GM23248 (cell line): ENCODE measurements around the gene AFDN. TPM values are rescaled to one million over a fixed set of nuclear protein-coding genes. Genes with fewer than 3 reads are reported as not detected.

Source experiments
- DNase-seq: peaks from one replicate; pipeline ENCODE4 v3.0.0-alpha.2; 2015
- H2AFZ ChIP-seq: fragments of 200-600 bp; sonication (generic); 2 replicates; pipeline ENCODE4 v1.6.1; 2016; ENCODE audit warnings: antibody characterized with exemption
- H3F3A ChIP-seq: fragments of 200-600 bp; sonication (generic); 2 replicates; pipeline ENCODE4 v1.6.1; 2016; ENCODE audit warnings: mild to moderate bottlenecking, antibody characterized with exemption, mixed run types; ENCODE audit not compliant: insufficient read depth
- H3K27ac ChIP-seq: fragments of 200-600 bp; sonication (generic); 2 replicates; pipeline ENCODE4 v1.5.1; 2016; ENCODE audit warnings: mild to moderate bottlenecking
- H3K27me3 ChIP-seq: fragments of 200-600 bp; sonication (generic); replicated peaks from 2 replicates; pipeline ENCODE4 v1.6.1; 2016; ENCODE audit warnings: mild to moderate bottlenecking; ENCODE audit not compliant: insufficient read depth
- H3K36me3 ChIP-seq: fragments of 200-600 bp; sonication (generic); 2 replicates; pipeline ENCODE4 v1.6.1; 2016; ENCODE audit warnings: low read depth, mild to moderate bottlenecking
- H3K4me1 ChIP-seq: fragments of 200-600 bp; sonication (generic); 2 replicates; pipeline ENCODE4 v1.6.1; 2016; ENCODE audit warnings: mild to moderate bottlenecking; ENCODE audit not compliant: insufficient read depth
- H3K4me2 ChIP-seq: fragments of 200-600 bp; sonication (generic); one replicate; pipeline ENCODE4 v1.6.1; 2016; ENCODE audit warnings: mild to moderate bottlenecking; ENCODE audit not compliant: unreplicated experiment
- H3K4me3 ChIP-seq: fragments of 200-600 bp; sonication (generic); 2 replicates; pipeline ENCODE4 v1.5.1; 2016; ENCODE audit warnings: mild to moderate bottlenecking
- H3K79me2 ChIP-seq: fragments of 200-600 bp; sonication (generic); 2 replicates; pipeline ENCODE4 v1.6.1; 2016; ENCODE audit warnings: mild to moderate bottlenecking; ENCODE audit not compliant: insufficient read depth
- H3K9ac ChIP-seq: fragments of 200-600 bp; sonication (generic); 2 replicates; pipeline ENCODE4 v1.6.1; 2016; ENCODE audit warnings: mild to moderate bottlenecking
- H3K9me2 ChIP-seq: fragments of 200-600 bp; sonication (generic); 2 replicates; pipeline ENCODE4 v1.6.1; 2016; ENCODE audit warnings: mixed run types, mild to moderate bottlenecking, moderate library complexity; ENCODE audit not compliant: insufficient read depth
- H3K9me3 ChIP-seq: fragments of 200-600 bp; sonication (generic); one replicate; pipeline ENCODE4 v1.6.1; 2017; ENCODE audit warnings: low read depth
- H4K20me1 ChIP-seq: fragments of 200-600 bp; sonication (generic); 2 replicates; pipeline ENCODE4 v1.6.0; 2016; ENCODE audit not compliant: insufficient read depth
- EZH2 ChIP-seq: fragments of 200-600 bp; sonication (generic); IDR thresholded peaks from 2 replicates; pipeline ENCODE4 v1.6.1; 2018; ENCODE audit warnings: antibody characterized with exemption, mild to moderate bottlenecking; ENCODE audit not compliant: insufficient read depth, poor library complexity, severe bottlenecking
- EZH2phosphoT487 ChIP-seq: fragments of 200-600 bp; sonication (generic); IDR thresholded peaks from 2 replicates; pipeline ENCODE4 v1.6.1; 2018; ENCODE audit warnings: antibody characterized with exemption, moderate library complexity, mild to moderate bottlenecking, low read depth; ENCODE audit not compliant: insufficient read depth
- WGBS, 2 experiments: methylation state at CpG; one replicate each; pipeline ENCODE4 v1.1.6; 2015 to 2017; ENCODE audit warnings: low lambda C conversion rate in 2 of 2, low coverage in 1 of 2; ENCODE audit errors: missing lambda C conversion rate in 2 of 2; 5-methylcytosine and 5-hydroxymethylcytosine counted together
- in situ Hi-C: fragments of 300-500 bp; cut with MboI; formaldehyde crosslinking; loops from 2 replicates; pipeline ENCODE4 v1.15.0; 2020
- polyA plus RNA-seq: library from polyadenylated mRNA; unstranded; fragments of >200 nt; fragmentation: Nextera tagmentation; extraction: Ambion mirVana; gene quantifications from 2 replicates; pipeline ENCODE4 v1.2.1, GENCODE V29; 2016
- total RNA-seq: library from RNA; depleted of rRNA; stranded (reverse); fragments of >200 nt; shearing (Covaris generic); gene quantifications from 2 replicates; pipeline ENCODE4 v1.2.3, GENCODE V29; 2014

AFDN gene
- total and polyA plus RNA-seq, 2 experiments from 2014 or later: 4.5 to 13.8 TPM

- H4K20me1 ChIP-seq: no peaks in the 10 kb centered on the region
- 95 to 98% methylated on average over 3 of the region's 3 CpGs for WGBS, 2 experiments
- H3K27me3 ChIP-seq: no peaks in the 10 kb centered on the region
- no peaks in the 10 kb centered on the region for H3K4me1 ChIP-seq
- no peak for DNase-seq
- no peaks in the 10 kb centered on the region for H3F3A ChIP-seq
- H3K4me2 ChIP-seq: no peak overlapping the region
- H2AFZ ChIP-seq: no peak overlapping the region
- H3K36me3 ChIP-seq: no peaks in the 10 kb centered on the region
- in situ Hi-C loops: no loop called here
- no peaks in the 10 kb centered on the region for H3K9me2 ChIP-seq
- no peaks in the 10 kb centered on the region for H3K9me3 ChIP-seq
- TF ChIP-seq EZH2phosphoT487 (no peak), EZH2 (no peak)
- H3K9ac ChIP-seq: no peak overlapping the region
- no peak overlapping the region for H3K4me3 ChIP-seq
- H3K79me2 ChIP-seq: no peaks in the 10 kb centered on the region
- no peak overlapping the region for H3K27ac ChIP-seq
Measured at GRCh38 chr6:167941822-167942221, 115.1 kb downstream of the AFDN start.

GRCh38 chr6:167944130-167944529, 117.4 kb downstream of the AFDN start:
- WGBS, 2 experiments: 97 to 100% methylated on average over 4 of the region's 4 CpGs
- in situ Hi-C loops: no loop called here

GRCh38 chr6:167946007-167946406, 119.3 kb downstream of the AFDN start:
- Histone ChIP-seq H4K20me1 (no peaks in the 10 kb centered on the region), H2AFZ (no peak overlapping the region), H3K9me2 (no peaks in the 10 kb centered on the region), H3F3A (no peaks in the 10 kb centered on the region), H3K27ac (no peak overlapping the region), H3K36me3 (0 out of 2 replicates have a peak, but pooled peaks cover 12% of the 10 kb centered on the region), H3K9ac (no peak overlapping the region), H3K4me2 (no peak overlapping the region), H3K79me2 (no peaks in the 10 kb centered on the region), H3K4me1 (no peaks in the 10 kb centered on the region), H3K9me3 (no peaks in the 10 kb centered on the region), H3K27me3 (no peaks in the 10 kb centered on the region), H3K4me3 (no peak overlapping the region)
- no peak for TF ChIP-seq EZH2phosphoT487
- TF ChIP-seq EZH2: no peak
- WGBS, 2 experiments: 97 to 99% methylated on average over 11 of the region's 11 CpGs
- no peak for DNase-seq
- in situ Hi-C loops: no loop called here

More at GRCh38 chr6:167944130-167944529, 117.4 kb downstream of the AFDN start:
- no peaks in the 10 kb centered on the region for H3K79me2 ChIP-seq
- H3K27me3 ChIP-seq: no peaks in the 10 kb centered on the region
- no peak overlapping the region for H3K9ac ChIP-seq
- no peaks in the 10 kb centered on the region for H3K9me3 ChIP-seq
- DNase-seq: no peak
- H3K36me3 ChIP-seq: 0 out of 2 replicates have a peak, but pooled peaks cover 6% of the 10 kb centered on the region
- no peak overlapping the region for H3K4me3 ChIP-seq
- no peak overlapping the region for H3K27ac ChIP-seq
- H3K9me2 ChIP-seq: no peaks in the 10 kb centered on the region
- no peak overlapping the region for H3K4me2 ChIP-seq
- no peaks in the 10 kb centered on the region for H3F3A ChIP-seq
- H3K4me1 ChIP-seq: no peaks in the 10 kb centered on the region
- H4K20me1 ChIP-seq: no peaks in the 10 kb centered on the region
- TF ChIP-seq EZH2phosphoT487: no peak
- TF ChIP-seq EZH2: no peak
- no peak overlapping the region for H2AFZ ChIP-seq

GRCh38 chr6:167946604-167947003, 119.9 kb downstream of the AFDN start:
- Histone ChIP-seq H3K36me3 (0 out of 2 replicates have a peak, but pooled peaks cover 12% of the 10 kb centered on the region), H3F3A (no peaks in the 10 kb centered on the region), H3K4me3 (no peak overlapping the region), H3K27ac (no peak overlapping the region), H3K9me3 (no peaks in the 10 kb centered on the region), H3K27me3 (no peaks in the 10 kb centered on the region), H3K9me2 (no peaks in the 10 kb centered on the region), H3K9ac (no peak overlapping the region), H3K79me2 (no peaks in the 10 kb centered on the region), H2AFZ (no peak overlapping the region), H4K20me1 (no peaks in the 10 kb centered on the region), H3K4me2 (no peak overlapping the region), H3K4me1 (no peaks in the 10 kb centered on the region)
- WGBS, 2 experiments: 65 to 68% methylated on average over 5 of the region's 5 CpGs
- DNase-seq: no peak
- in situ Hi-C loops: no loop called here
- TF ChIP-seq EZH2phosphoT487: no peak
- no peak for TF ChIP-seq EZH2

GRCh38 chr6:167947716-167948115, 121.0 kb downstream of the AFDN start:
- in situ Hi-C loops: no loop called here
- Histone ChIP-seq H3K79me2 (no peaks in the 10 kb centered on the region), H3K4me2 (no peak overlapping the region), H3K4me3 (no peak overlapping the region), H3F3A (no peaks in the 10 kb centered on the region), H3K27me3 (no peaks in the 10 kb centered on the region), H2AFZ (no peak overlapping the region), H3K4me1 (no peaks in the 10 kb centered on the region), H3K9ac (no peak overlapping the region), H4K20me1 (no peaks in the 10 kb centered on the region), H3K9me2 (no peaks in the 10 kb centered on the region), H3K36me3 (peaks cover 12% of the 10 kb centered on the region; the same call in 1 of the 2 replicates), H3K9me3 (no peaks in the 10 kb centered on the region), H3K27ac (no peak overlapping the region)
- TF ChIP-seq EZH2 (no peak), EZH2phosphoT487 (no peak)
- DNase-seq: no peak
- WGBS, 2 experiments: 95 to 100% methylated on average over 1 of the region's 1 CpG
